ENCODE measurements around the gene OCA2.
A peak's percentile ranks its signal among the peaks of the same experiment; 100 is the strongest.
"Not testable (repeated sequence)": the region's sequence is repeated elsewhere in the genome, so short reads cannot be mapped to it uniquely, and the experiment has no call there.

Gene OCA2

DNA sequence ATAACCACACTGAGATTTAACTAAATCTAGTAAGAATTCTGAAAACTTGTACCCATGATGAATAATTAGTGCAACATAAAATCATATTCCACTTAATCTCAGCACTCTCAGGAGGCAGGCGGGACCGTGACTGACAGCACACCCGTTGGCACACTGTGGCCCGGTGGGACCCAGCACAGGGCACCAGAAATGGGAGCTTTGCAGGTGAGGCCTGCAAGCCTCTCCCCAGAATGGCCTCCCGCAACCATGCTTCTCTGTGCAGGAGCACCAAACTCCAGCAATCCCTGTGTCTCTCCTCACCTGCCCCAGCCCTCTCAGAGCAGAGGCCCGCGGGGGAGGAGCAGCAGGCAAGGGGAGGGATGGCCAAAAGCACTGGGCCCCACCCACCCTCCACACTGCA lies 31.5 kb upstream of the OCA2 start:
- no peak overlapping the region for H3K4me3 ChIP-seq (ENCODE audit: low read length)
- no CpG with 5 or more reads among the region's 7 CpGs for WGBS (ENCODE audit: insufficient coverage, insufficient read length)
- H3K36me3 ChIP-seq (ENCODE audit: control insufficient read depth, insufficient read depth, low read length) = peaks cover 16% of the 10 kb centered on the region

DNA sequence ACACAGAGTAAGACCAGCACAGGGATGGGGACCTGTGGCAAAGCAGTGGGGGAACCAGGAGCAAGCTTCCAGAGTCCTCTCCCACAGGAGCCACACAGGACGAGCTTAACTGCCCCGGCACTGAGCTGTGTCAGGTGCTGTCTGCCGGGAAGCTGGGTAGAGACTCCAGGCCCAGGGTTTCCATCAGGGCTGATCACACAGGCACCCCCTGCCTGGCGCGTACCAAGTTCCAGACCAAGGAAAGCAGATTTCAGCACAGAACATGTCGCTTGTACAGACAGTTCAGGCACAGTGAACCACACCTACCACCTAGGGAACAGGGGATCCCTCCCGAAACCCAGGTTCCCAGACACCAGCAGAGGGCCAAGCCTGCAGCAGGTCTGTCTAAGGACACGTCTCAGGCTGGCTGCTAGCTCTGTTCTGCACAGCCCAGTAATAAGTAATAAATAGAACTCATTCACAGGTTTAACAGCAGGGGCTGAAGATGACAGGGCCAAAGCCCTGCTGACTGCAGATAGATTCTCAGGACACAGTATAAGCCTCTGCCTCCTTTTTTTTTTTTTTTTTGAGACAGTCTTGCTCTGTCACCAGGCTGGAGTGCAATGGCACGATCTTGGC lies 30.2 kb upstream of the OCA2 start:
- Histone ChIP-seq H3K36me3 (ENCODE audit: control insufficient read depth, insufficient read depth, low read length) (peaks cover 16% of the 10 kb centered on the region), H3K9me3 (ENCODE audit: control insufficient read depth, insufficient read depth, low read length) (no peaks in the 10 kb centered on the region), H3K4me3 (ENCODE audit: low read length) (no peak overlapping the region), H3K27me3 (ENCODE audit: control insufficient read depth, insufficient read depth, low read length) (no peaks in the 10 kb centered on the region), H3K27ac (ENCODE audit: low read length) (no peak overlapping the region), H3K4me1 (ENCODE audit: control insufficient read depth, insufficient read depth, low read length) (peaks cover 2% of the 10 kb centered on the region; the same call in 1 of the 2 replicates)
- no CpG with 5 or more reads among the region's 9 CpGs for WGBS (ENCODE audit: insufficient coverage, insufficient read length)
- DNase-seq (ENCODE audit: low read depth, low spot score) = no peak

More for the DNA sequence above, 31.5 kb upstream of the OCA2 start:
- Histone ChIP-seq H3K4me1 (ENCODE audit: control insufficient read depth, insufficient read depth, low read length) (peaks cover 2% of the 10 kb centered on the region; the same call in 1 of the 2 replicates), H3K9me3 (ENCODE audit: control insufficient read depth, insufficient read depth, low read length) (no peaks in the 10 kb centered on the region), H3K27me3 (ENCODE audit: control insufficient read depth, insufficient read depth, low read length) (no peaks in the 10 kb centered on the region), H3K27ac (ENCODE audit: low read length) (no peak overlapping the region)
- no peak for DNase-seq (ENCODE audit: low read depth, low spot score)

DNA sequence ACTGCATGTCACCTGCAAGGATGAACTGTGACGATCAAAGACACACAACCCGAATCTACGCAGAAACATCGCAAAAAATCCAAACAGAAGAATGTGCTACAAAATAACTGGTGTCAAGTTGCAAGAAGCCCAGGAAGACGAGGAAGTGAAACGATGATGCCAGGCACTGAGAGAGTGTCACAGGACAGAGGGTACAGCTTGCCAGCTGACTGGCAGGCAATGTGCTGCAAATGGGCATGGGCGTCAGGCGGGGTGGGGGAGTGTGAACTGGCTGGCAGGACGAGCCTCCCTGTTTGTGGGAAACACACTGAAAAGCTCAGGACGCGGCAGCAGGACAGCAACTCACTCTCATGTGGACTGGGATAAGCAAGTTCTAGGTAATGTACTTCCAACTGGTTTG lies 28.9 kb upstream of the OCA2 start:
- peaks cover 16% of the 10 kb centered on the region for H3K36me3 ChIP-seq (ENCODE audit: control insufficient read depth, insufficient read depth, low read length)
- H3K9me3 ChIP-seq (ENCODE audit: control insufficient read depth, insufficient read depth, low read length) = no peaks in the 10 kb centered on the region
- H3K4me3 ChIP-seq (ENCODE audit: low read length) = no peak overlapping the region
- no CpG with 5 or more reads among the region's 11 CpGs for WGBS (ENCODE audit: insufficient coverage, insufficient read length)
- no peak overlapping the region for H3K27ac ChIP-seq (ENCODE audit: low read length)
- DNase-seq (ENCODE audit: low read depth, low spot score) = no peak
- peaks cover 2% of the 10 kb centered on the region; the same call in 1 of the 2 replicates for H3K4me1 ChIP-seq (ENCODE audit: control insufficient read depth, insufficient read depth, low read length)
- H3K27me3 ChIP-seq (ENCODE audit: control insufficient read depth, insufficient read depth, low read length) = no peaks in the 10 kb centered on the region

- Histone ChIP-seq H3K27ac (ENCODE audit: low read length) (no peak overlapping the region), H3K27me3 (ENCODE audit: control insufficient read depth, insufficient read depth, low read length) (no peaks in the 10 kb centered on the region), H3K9me3 (ENCODE audit: control insufficient read depth, insufficient read depth, low read length) (no peaks in the 10 kb centered on the region), H3K4me1 (ENCODE audit: control insufficient read depth, insufficient read depth, low read length) (no peaks in the 10 kb centered on the region), H3K36me3 (ENCODE audit: control insufficient read depth, insufficient read depth, low read length) (peaks cover 14% of the 10 kb centered on the region), H3K4me3 (ENCODE audit: low read length) (no peak overlapping the region)
- no peak for DNase-seq (ENCODE audit: low read depth, low spot score)
- no CpG with 5 or more reads among the region's 11 CpGs for WGBS (ENCODE audit: insufficient coverage, insufficient read length)
Observed at GRCh38 chr15:28127036-28127435, 27.9 kb upstream of the OCA2 start.

GRCh38 chr15:28125673-28126651 lies 26.8 kb upstream of the OCA2 start:
- no peaks in the 10 kb centered on the region for H3K4me1 ChIP-seq (ENCODE audit: control insufficient read depth, insufficient read depth, low read length)
- no peak overlapping the region for H3K27ac ChIP-seq (ENCODE audit: low read length)
- no CpG with 5 or more reads among the region's 17 CpGs for whole genome bisulfite sequencing (ENCODE audit: insufficient coverage, insufficient read length)
- H3K4me3 ChIP-seq (ENCODE audit: low read length) = no peak overlapping the region
- peaks cover 13% of the 10 kb centered on the region for H3K36me3 ChIP-seq (ENCODE audit: control insufficient read depth, insufficient read depth, low read length)
- H3K27me3 ChIP-seq (ENCODE audit: control insufficient read depth, insufficient read depth, low read length) = no peaks in the 10 kb centered on the region
- peak; percentile 27 for DNase-seq (ENCODE audit: low read depth, low spot score)
- H3K9me3 ChIP-seq (ENCODE audit: control insufficient read depth, insufficient read depth, low read length) = no peaks in the 10 kb centered on the region

GRCh38 chr15:28124841-28125240 lies 25.7 kb upstream of the OCA2 start:
- H3K9me3 ChIP-seq (ENCODE audit: control insufficient read depth, insufficient read depth, low read length) = no peaks in the 10 kb centered on the region
- no peaks in the 10 kb centered on the region for H3K4me1 ChIP-seq (ENCODE audit: control insufficient read depth, insufficient read depth, low read length)
- no peak overlapping the region for H3K4me3 ChIP-seq (ENCODE audit: low read length)
- DNase-seq (ENCODE audit: low read depth, low spot score) = no peak
- no peak overlapping the region for H3K27ac ChIP-seq (ENCODE audit: low read length)
- no CpG with 5 or more reads among the region's 10 CpGs for WGBS (ENCODE audit: insufficient coverage, insufficient read length)
- H3K36me3 ChIP-seq (ENCODE audit: control insufficient read depth, insufficient read depth, low read length) = peaks cover 13% of the 10 kb centered on the region
- no peaks in the 10 kb centered on the region for H3K27me3 ChIP-seq (ENCODE audit: control insufficient read depth, insufficient read depth, low read length)

DNA sequence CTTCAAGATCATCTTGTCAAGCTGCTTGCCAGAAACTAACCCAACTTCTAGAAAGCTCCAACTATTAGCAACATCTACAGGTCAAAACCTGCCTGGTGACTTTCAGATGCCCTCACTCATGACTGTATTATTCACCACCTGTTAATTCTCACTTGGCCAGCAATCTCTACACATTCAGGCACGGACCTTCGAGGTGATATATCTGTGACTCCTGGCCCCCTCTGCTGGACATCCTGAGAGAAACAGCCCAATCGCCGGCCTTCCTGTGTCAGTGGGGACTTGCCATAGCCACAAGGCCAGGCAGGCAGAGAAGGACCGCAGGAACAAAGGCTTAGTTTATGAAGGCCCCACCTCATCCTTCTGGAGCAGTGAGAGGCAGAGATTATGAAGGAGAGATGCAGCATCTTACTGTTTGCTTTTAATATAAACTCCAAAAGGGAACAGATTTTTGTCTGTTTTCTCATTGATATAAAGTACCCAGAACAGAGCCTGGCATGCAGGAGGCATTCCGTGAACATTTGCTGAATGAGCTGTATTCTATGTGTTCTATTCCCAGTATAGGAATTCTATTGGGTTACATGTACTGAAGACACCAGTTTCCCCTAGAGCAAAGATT lies 24.4 kb upstream of the OCA2 start:
- H3K27me3 ChIP-seq (ENCODE audit: control insufficient read depth, insufficient read depth, low read length) = no peaks in the 10 kb centered on the region
- H3K27ac ChIP-seq (ENCODE audit: low read length) = no peak overlapping the region
- H3K36me3 ChIP-seq (ENCODE audit: control insufficient read depth, insufficient read depth, low read length) = peaks cover 13% of the 10 kb centered on the region
- H3K4me3 ChIP-seq (ENCODE audit: low read length) = no peak overlapping the region
- no peaks in the 10 kb centered on the region for H3K9me3 ChIP-seq (ENCODE audit: control insufficient read depth, insufficient read depth, low read length)
- WGBS (ENCODE audit: insufficient coverage, insufficient read length) = no CpG with 5 or more reads among the region's 6 CpGs
- peak; percentile 55 for DNase-seq (ENCODE audit: low read depth, low spot score)
- H3K4me1 ChIP-seq (ENCODE audit: control insufficient read depth, insufficient read depth, low read length) = no peaks in the 10 kb centered on the region

DNA sequence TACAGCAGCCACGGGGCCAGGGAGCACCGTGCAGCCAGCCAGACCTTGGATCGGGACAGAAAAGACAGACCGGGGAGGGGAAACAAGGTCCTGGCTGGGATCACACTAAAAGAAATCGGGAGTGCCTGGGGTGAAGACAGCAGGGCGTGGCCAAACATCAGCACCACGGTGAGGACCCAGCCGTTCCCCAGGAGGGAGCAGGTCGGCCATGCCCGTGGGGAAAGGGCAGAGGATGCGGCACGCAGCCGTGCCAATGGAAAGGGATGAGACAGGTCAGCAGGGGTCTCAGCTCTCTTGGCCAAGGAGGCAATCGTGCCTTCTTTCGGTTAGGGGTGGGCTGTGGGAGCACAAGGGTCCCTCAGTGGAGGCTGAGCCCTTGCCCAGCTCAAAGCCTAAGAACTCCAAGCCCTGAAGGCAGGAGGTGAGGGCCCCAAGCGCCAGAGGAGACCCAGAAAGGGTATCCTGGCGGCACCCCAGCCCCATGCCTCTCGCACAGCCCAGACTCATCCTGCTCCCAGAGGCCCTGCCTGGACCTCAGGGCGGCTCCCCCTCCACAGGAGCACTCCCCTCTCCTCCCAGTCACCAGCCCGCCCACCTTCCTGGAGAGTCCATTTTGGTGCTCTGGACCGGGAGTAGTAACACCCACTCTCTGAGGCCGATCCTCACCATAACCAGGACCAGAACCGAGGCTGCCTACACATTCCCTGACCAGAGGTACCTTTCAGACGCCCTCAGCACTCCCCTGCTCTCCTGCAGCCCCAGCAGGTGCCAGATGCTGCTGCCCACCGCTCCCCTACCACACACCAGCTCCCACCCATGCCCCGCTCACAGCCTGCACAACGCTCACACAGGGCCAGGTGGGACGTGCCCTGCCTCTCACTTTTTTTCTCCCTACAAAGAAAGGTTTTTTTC lies 23.2 kb upstream of the OCA2 start:
- no peak for DNase-seq (ENCODE audit: low read depth, low spot score)
- no peaks in the 10 kb centered on the region for H3K9me3 ChIP-seq (ENCODE audit: control insufficient read depth, insufficient read depth, low read length)
- no peak overlapping the region for H3K4me3 ChIP-seq (ENCODE audit: low read length)
- H3K27ac ChIP-seq (ENCODE audit: low read length) = no peak overlapping the region
- no peaks in the 10 kb centered on the region for H3K4me1 ChIP-seq (ENCODE audit: control insufficient read depth, insufficient read depth, low read length)
- H3K36me3 ChIP-seq (ENCODE audit: control insufficient read depth, insufficient read depth, low read length) = peaks cover 10% of the 10 kb centered on the region
- WGBS (ENCODE audit: insufficient coverage, insufficient read length) = no CpG with 5 or more reads among the region's 28 CpGs
- no peaks in the 10 kb centered on the region for H3K27me3 ChIP-seq (ENCODE audit: control insufficient read depth, insufficient read depth, low read length)

- not testable (repeated sequence) for H3K4me1 ChIP-seq (ENCODE audit: control insufficient read depth, insufficient read depth, low read length); H3K4me3 ChIP-seq (ENCODE audit: low read length); DNase-seq (ENCODE audit: low read depth, low spot score); H3K27me3 ChIP-seq (ENCODE audit: control insufficient read depth, insufficient read depth, low read length); H3K9me3 ChIP-seq (ENCODE audit: control insufficient read depth, insufficient read depth, low read length); H3K27ac ChIP-seq (ENCODE audit: low read length)
- H3K36me3 ChIP-seq (ENCODE audit: control insufficient read depth, insufficient read depth, low read length) = peaks cover 14% of the 10 kb centered on the region
- no CpG with 5 or more reads among the region's 16 CpGs for WGBS (ENCODE audit: insufficient coverage, insufficient read length)
Observed at GRCh38 chr15:28121577-28121976, 22.5 kb upstream of the OCA2 start.

GRCh38 chr15:28120359-28120640 lies 21.2 kb upstream of the OCA2 start:
- Histone ChIP-seq H3K9me3 (ENCODE audit: control insufficient read depth, insufficient read depth, low read length) (no peaks in the 10 kb centered on the region), H3K27ac (ENCODE audit: low read length) (no peak overlapping the region), H3K4me1 (ENCODE audit: control insufficient read depth, insufficient read depth, low read length) (no peaks in the 10 kb centered on the region), H3K4me3 (ENCODE audit: low read length) (no peak overlapping the region), H3K36me3 (ENCODE audit: control insufficient read depth, insufficient read depth, low read length) (peaks cover 24% of the 10 kb centered on the region), H3K27me3 (ENCODE audit: control insufficient read depth, insufficient read depth, low read length) (no peaks in the 10 kb centered on the region)
- no peak for DNase-seq (ENCODE audit: low read depth, low spot score)
- WGBS (ENCODE audit: insufficient coverage, insufficient read length) = no CpG with 5 or more reads among the region's 4 CpGs
